ENCODE data around the gene SHROOM3.

SHROOM3 gene

DNA sequence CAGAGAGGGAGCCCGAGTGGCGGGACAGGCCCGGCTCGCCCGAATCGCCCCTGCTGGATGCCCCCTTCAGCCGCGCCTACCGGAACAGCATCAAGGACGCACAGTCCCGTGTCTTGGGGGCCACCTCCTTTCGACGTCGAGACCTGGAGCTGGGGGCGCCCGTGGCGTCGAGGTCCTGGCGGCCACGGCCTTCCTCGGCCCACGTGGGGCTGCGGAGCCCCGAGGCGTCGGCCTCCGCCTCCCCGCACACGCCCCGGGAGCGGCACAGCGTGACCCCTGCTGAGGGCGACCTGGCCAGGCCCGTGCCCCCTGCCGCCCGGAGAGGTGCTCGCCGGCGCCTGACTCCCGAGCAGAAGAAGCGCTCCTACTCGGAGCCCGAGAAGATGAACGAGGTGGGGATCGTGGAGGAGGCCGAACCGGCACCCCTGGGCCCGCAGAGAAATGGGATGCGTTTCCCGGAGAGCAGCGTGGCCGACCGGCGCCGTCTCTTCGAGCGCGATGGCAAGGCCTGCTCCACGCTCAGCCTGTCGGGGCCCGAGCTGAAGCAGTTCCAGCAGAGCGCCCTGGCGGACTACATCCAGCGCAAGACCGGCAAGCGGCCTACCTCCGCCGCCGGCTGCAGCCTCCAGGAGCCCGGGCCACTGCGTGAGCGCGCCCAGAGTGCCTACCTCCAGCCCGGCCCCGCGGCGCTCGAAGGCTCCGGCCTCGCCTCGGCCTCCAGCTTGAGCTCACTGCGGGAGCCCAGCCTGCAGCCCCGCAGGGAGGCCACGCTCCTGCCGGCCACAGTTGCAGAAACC, 306.0 kb downstream of the SHROOM3 start:
- DNase-seq (ENCODE audit: low read depth in 4 of 4, low spot score in 1 of 4) = no peak

DNA sequence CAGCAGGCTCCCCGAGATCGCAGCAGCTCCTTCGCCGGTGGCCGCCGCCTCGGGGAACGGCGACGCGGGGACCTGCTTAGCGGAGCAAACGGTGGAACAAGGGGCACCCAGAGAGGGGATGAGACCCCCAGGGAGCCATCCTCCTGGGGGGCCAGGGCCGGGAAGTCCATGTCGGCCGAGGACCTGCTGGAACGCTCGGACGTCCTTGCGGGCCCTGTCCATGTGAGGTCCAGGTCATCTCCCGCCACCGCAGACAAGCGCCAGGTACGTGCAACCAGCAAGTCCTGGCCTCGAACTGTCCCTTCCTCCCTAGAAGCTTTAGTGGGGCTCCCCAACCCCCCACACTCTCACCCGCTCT, 306.6 kb downstream of the SHROOM3 start:
- DNase-seq (ENCODE audit: low read depth in 4 of 4, low spot score in 1 of 4) = no peak

DNA sequence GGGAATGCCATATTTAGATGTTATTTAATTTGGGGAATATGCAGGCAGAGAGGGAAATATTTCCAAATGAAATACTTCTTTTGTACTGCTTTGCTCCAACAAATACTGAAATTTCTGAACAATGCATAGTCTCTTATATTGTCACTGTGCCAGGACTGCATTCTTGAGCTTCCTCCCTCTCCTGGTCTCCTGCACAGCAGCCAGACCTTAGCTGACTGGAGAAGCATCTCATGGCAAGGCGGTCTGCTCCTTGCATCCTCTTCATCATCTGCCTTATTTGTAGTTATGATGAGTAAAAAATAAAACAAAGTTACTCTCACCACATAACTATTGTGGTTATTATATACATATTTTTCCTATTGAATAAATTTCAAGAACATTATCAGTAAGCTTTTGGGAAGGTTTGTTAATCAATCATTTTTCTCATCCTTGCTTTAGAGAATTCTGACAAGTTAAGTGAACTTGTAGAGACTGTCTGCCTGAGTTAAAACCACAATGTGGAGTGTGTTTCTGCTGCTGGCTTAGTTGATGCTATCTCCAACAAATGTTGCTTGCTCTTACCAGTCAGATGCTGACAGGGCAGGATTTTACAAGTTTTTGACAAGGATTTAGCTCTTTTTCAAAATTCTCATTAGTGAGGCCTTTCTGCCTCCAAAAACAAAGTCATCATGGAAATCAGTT, 309.4 kb downstream of the SHROOM3 start:
- DNase-seq (ENCODE audit: low read depth in 4 of 4, low spot score in 1 of 4) = no peak

DNA sequence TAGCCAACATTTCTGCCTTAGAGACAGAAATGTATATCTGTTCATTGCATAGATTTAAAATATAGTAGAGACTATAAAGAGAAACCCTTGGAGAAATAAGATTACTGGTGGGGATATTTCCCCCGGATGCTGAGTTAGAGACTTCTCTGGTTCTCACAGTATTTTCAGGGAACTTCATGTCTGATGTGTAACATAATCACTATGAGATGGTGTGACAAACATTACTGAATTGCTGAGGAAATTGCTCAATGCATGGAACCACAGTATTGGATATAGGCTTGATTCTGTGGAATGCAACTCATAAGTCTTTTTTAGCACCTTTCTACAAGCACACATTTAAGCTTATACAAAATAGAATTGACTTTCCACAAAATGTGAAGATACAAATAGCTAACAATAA, 310.2 kb downstream of the SHROOM3 start:
- no peak for DNase-seq (ENCODE audit: low read depth in 4 of 4, low spot score in 1 of 4)

DNA sequence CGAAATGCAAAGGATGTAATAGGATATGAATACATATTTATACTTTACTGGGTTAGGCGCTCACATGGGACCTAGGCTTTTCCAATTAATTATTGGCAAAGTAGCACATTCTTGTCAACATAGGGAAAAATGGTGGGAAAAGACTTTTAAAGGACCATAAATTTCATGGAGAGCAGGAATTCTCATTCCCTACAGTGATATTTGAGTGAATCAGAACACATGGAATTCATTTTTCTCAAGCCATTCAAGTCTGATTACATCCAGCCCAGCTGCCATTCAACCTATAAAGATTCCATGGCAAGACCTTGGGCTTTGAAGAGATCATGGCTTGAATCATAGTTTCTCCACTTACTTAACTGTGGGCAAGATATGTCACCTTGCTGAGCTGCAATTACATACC, 312.5 kb downstream of the SHROOM3 start:
- DNase-seq (ENCODE audit: low read depth in 4 of 4, low spot score in 1 of 4) = no peak

DNA sequence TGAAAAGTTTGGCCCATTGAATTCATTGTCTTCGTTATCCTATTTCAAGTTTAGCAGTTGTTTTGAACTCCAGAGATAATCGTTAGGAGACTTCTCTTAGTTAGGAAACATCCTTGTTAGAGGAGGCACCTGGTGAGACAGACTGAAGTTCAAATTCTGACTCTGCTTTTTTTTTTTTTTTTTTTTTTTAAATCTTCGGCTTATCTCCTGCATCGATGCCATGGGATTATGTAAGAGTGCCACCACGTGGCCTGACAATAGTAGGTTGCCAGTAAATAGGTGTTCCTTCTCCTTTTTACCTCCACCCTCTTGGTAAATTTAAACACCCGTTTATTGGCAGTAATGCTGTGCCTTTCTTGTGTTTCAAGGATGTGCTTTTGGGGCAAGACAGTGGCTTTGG, 313.6 kb downstream of the SHROOM3 start:
- DNase-seq (ENCODE audit: low read depth in 4 of 4, low spot score in 1 of 4) = no peak

DNA sequence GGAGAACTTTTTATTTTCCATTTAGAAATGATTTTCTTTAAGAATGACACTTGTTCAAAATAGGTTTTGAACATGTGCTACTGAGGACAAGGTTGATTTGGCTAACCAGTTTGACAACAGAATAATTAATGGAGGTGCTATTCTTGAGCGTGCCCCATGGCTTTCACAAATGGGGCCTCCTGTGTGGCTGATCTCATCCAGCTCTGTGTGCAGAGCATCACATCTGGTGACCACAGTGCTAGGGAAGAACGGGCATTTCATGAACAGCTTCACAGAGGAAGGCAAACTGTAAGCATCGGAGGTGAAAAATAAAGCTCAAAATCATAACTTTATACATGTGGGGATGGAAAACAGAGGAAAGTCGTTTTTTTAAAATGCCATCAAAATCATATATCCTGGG, 314.3 kb downstream of the SHROOM3 start:
- DNase-seq (ENCODE audit: low read depth in 4 of 4, low spot score in 1 of 4) = no peak

DNA sequence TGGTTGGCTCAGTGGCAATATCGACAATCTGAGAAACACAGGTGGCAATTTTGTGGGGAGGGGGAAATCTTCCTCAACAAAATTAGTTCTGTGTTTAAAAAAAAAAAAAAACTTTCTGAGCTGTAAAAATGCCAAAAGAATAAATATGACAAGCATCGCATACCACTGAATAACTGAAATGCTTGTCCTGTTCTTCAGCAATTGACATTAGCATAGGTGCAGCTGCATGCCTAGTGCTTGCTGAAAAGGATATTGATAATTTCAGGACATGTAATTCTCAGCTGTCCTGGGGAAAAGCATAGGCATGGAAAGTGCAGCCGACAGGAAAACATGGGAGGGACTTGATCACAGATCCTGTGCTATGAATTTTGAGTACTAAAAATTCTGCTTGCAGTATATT, 315.7 kb downstream of the SHROOM3 start:
- no peak for DNase-seq (ENCODE audit: low read depth in 4 of 4, low spot score in 1 of 4)

DNA sequence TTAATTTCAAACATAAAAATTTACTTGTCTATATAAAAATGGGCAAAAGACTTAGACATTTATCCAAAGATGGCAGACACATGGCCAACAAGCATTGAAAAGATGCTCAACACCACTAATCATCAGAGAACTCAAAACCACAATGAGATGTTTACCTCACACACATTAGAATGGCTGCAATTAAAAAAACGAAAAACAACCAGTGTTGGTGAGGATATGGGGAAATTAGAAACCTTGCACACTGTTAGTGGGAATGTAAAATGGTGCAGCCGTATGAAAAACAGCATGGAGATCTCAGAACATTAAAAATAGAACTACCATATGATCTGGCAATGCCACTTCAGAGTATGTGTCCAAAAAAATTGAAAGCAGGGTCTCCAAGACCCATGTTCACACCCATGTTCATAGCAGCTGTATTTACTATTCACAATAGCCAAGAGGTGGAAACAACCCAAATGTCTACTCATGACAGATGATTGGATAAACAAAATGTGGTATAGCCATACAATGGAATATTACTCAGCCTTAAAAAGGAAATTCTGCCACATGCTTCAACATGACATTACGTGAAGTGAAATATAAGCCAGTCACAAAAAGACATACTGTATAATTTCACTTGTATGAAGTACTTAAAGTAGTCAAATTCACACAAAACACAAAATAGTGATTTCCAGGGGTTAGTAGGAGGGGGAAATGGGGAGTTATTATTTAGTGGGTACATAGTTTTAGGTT, 316.7 kb downstream of the SHROOM3 start:
- DNase-seq (ENCODE audit: low read depth in 4 of 4, low spot score in 1 of 4) = no peak

DNA sequence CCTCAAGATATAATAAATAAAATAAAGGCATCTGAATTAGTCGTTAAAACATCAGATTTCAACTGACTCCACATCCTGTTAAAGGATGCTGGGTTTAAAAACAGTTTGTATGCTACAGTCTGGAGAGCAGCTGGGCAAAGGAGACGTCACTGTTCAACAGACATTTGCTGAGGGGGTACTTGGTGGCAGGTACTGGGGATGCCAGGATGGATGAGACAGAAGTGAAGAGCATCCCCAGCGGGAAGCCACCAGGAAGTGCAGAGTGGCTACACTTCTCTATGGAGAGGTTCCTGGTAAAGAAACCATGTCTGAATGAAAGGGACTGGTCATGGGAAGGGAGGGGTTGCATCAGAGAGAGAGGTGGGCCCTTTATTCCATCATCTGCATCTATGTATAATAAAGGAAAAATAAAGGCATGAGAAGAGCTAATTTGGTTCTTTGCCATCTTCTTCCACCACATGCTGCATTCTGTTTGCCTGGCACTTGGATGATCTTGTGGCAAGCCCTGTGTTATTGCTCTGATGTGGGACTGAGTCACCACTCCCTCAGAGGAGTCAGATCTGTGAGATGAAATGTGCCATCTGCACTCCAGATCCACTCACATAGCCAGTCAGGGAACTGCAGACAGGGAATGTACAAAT, 318.0 kb downstream of the SHROOM3 start:
- DNase-seq (ENCODE audit: low read depth in 4 of 4, low spot score in 1 of 4) = no peak

DNA sequence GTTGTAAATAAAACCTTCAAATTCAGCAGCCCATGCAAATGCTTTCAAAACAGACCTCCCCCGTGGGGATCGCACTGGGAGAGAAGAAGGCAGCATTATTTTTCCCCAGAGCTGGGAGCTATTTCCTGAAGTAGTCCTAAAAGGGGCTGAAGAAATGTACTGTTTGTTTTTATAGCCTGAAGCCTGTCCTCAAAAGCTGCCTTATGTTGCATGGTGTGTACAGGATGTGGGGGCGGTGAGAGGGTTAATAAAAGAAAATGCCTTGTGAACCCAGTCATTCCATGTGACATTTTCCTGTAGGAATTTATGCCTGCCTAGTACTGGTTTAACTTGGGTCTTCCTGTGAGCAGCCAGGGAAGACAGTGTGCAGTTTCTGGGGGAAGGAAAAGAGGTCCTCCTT, 318.8 kb downstream of the SHROOM3 start:
- DNase-seq (ENCODE audit: low read depth in 4 of 4, low spot score in 1 of 4) = no peak

DNA sequence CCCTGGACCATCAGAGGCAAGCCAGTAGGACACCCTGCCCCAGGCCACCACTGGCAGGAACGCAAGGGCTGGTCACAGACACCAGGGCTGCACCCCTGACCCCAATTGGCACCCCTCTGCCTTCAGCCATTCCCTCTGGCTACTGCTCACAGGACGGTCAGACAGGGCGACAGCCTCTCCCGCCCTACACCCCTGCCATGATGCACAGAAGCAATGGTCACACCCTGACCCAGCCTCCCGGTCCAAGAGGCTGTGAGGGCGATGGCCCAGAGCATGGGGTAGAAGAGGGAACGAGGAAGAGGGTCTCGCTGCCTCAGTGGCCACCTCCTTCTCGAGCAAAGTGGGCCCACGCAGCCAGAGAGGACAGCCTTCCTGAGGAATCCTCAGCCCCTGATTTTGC, 319.4 kb downstream of the SHROOM3 start:
- no peak for DNase-seq (ENCODE audit: low read depth in 4 of 4, low spot score in 1 of 4)

DNA sequence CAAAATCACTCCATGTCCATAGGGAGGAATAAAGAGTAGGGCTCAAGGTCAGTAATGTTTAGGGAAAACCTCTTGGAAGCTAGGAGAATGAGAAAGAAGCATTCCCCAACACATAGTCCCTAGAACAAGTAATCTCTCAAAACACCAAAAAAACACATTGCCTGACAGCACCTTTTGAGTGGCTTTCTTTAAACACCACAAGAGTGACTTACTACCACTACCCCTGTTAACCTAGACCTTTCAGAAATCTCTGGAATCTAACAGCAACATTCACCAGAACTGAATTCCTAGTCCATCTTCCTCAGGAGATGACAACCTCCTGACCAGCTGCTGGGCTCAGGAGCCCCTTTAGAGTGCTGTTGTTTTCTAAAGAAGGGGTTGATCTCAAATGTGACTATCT, 320.7 kb downstream of the SHROOM3 start:
- DNase-seq (ENCODE audit: low read depth in 4 of 4, low spot score in 1 of 4) = no peak

DNA sequence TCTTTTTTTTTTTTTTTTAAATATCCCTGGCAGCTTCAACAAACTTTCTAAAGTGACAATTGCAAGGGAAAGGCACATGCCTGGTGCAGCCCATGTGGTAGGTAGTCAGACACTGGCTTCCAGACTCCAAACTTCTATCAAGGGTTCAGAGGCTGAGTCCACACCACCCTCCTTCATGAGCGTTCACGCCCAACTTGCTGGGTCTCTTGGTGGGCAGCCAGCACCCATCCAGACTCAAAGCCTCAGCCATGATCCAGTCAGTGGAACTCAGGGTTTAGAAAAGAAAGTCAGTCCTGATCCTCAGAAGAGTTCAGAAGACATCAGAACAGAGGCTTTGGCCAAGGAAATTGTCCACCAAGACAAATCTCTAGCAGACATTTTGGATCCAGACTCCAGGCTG, 321.4 kb downstream of the SHROOM3 start:
- no peak for DNase-seq (ENCODE audit: low read depth in 4 of 4, low spot score in 1 of 4)

DNA sequence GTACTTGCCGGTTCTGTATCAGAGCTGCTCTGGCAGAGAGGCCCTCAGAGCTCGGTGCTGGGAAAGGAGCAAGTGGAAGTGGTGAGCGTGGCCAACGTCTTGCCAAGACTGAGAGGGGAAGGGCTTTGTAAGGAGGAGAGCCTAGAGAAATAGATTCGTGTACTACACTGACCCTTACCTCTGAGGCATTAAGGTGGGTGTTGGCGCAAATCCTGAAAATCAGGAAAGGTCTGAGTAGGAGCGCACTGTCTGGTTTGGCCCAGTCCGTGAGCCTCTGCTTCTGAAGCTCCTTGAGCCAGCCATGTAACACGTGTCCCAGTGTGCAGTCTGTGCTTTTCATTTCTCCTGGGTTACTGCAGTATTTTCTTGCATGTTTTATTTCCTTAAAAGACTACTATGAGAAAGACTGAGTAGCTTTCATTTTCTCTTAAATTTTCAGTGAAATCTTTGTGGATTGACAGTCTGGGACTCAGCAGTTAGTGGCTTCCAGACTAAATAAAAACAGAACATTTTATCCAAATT, 322.4 kb downstream of the SHROOM3 start:
- no peak for DNase-seq (ENCODE audit: low read depth in 4 of 4, low spot score in 1 of 4)

DNA sequence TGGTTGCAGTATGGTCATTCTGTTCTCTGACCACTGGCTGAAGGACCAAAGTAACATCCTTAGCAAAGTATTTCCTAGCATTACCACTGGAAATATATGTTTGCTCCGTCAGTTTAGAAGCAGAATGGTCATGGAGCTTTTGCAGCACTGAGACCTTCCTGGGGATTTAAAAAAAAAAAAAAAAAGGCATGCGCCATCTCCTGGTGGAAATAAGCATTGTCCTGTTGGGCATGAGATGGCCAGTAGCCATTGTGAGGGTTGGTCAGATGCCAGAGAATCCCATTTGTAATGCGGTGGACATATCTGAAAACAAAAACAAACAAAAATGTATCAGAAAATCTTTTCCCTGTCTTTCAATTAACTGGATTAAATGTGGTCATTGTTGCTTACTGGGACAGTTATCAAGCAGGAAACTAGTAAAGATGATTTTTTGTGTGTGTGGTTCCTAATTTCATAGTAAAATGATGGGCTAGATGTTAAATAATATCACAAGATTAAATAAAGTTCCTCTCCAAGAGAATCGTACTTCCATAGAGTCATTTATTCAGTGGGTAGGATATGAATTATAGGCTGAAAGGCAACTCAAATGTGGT, 323.4 kb downstream of the SHROOM3 start:
- no peak for DNase-seq (ENCODE audit: low read depth in 4 of 4, low spot score in 1 of 4)

DNA sequence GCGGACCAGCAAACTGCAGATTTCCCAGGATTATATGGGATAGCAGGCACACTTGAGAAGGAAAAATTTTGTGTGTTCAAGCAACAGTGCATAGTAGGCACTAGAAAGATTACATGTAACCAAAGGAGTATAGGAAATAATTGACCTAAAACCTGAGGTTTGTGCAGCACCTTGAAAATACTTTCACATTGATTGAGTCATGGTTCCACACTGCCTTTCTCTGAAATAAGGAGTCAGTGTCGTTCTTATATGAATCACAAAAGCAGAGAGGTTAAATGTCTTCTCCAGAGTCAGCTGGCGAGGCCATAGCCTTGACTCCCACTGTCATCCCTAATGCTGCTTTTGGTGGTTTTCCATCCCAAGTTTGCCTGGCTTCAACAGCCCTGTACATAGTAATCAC, 324.0 kb downstream of the SHROOM3 start:
- DNase-seq (ENCODE audit: low read depth in 4 of 4, low spot score in 1 of 4) = no peak

DNA sequence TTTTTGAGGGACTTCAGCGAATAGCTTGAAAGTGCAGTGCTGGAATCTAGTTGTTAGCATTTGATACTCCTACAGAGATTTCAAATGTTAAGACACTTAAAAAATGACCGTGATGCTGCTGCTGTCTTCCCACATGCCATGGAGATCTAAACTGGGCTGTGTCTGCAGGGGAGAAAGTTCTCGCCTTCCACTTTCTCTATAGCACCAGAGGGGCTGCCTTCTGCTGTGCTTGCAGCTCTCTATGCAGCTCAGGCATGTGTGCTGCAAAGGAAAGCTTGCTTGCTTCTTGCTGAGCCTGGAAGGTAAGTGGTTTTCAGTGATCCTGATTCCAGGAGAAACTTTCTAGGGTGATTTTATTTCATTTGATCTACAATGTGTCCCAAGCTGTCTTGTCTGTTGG, 325.2 kb downstream of the SHROOM3 start:
- DNase-seq (ENCODE audit: low read depth in 4 of 4, low spot score in 1 of 4) = no peak

DNA sequence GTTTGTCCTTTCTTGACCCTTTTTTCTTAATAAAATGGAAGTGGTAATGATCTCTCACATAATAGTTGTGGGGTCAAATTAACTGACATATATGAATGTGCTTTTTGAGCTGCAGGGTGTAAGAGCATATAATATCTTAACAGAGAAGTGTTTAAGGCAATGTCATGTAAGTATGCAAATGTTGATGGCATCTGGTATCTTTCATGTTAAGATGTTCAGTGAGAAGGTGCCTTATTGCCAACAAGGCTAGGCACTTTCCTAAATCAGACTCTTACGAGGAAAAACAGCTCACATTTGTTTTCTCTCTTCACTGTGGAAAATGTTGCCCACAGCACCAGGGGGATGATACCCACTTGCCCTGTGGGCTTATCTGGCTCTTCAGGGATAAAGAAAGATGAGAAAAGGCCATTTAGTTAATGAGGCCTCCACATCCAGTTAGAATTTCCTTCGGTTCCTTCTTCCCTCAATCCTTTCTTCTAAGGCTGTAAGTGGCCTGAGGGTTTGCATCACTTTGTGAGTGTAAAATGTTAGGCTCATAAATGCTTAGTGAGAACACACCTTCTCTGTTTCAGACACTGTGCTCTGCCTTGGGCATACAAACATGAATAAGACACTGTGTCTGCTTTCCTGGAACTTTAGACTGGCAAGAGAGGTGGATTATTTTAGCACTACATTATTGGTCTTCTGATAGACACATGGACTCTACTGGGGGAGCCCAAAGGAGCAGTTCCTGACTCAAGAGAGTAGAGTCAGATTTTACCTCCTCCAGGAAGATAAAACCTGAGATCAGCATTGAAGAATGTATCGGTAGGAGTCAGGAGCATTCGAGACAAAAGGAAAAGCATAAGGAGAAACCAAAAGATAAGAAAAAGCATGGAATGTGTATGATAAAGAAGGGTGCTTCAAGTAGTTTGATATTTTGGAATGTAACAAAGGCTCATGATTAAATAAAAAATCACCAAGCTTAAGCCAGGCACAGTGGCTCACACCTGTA, 327.4 kb downstream of the SHROOM3 start:
- DNase-seq (ENCODE audit: low read depth in 4 of 4, low spot score in 1 of 4) = no peak

DNA sequence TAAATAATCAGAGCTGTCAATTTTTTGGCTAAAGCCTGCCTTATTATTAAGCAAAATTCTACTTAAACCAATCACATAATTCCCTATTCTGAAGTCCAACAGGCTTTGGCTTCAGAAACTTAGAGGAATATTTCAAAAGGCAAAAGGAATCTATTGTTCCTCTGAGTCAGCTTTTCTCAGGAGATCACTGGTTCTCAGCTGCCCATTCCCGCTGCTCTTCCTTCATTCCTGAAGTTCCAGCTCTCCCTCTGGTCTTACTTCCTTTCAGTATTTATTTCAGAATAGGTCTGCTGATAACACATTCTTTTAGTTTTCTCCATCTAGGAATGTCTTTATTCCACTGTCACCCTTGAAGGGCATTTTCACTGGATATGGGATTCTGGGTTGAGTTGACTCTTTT, 329.2 kb downstream of the SHROOM3 start:
- no peak for DNase-seq (ENCODE audit: low read depth in 4 of 4, low spot score in 1 of 4)
